Suppressor macrophage (primary cell): Measurements from ENCODE around the gene RHOBTB1.

Experiments
- DNase-seq, 4 experiments: peaks; one replicate each; pipeline ENCODE4 v3.0.0-alpha.2; 2020 to 2022

RHOBTB1 gene

GRCh38 chr10:60964257-60965235 is 20.6 kb upstream of the RHOBTB1 start:
- DNase-seq = peak; percentile 64 to 82 (median 77)

- DNase-seq = peak in 1 of 4 experiments; percentile 3
Observed at GRCh38 chr10:60963441-60964256, 19.7 kb upstream of the RHOBTB1 start.

GRCh38 chr10:60962946-60963345 is 19.0 kb upstream of the RHOBTB1 start:
- DNase-seq = no peak

- no peak for DNase-seq
Observed at GRCh38 chr10:60960913-60961312, 16.9 kb upstream of the RHOBTB1 start.

- no peak for DNase-seq
Observed at GRCh38 chr10:60960031-60960430, 16.0 kb upstream of the RHOBTB1 start.

GRCh38 chr10:60958892-60959601 is 15.1 kb upstream of the RHOBTB1 start:
- no peak for DNase-seq

- DNase-seq = no peak
Observed at GRCh38 chr10:60957667-60958221, 13.8 kb upstream of the RHOBTB1 start.

GRCh38 chr10:60955957-60956425 is 12.0 kb upstream of the RHOBTB1 start:
- DNase-seq = no peak

- DNase-seq = no peak
Observed at GRCh38 chr10:60955316-60955715, 11.3 kb upstream of the RHOBTB1 start.

GRCh38 chr10:60954035-60954434 is 10.1 kb upstream of the RHOBTB1 start:
- DNase-seq = no peak

GRCh38 chr10:60953420-60953819 is 9.4 kb upstream of the RHOBTB1 start:
- DNase-seq = no peak

GRCh38 chr10:60952846-60953220 is 8.8 kb upstream of the RHOBTB1 start:
- no peak for DNase-seq

GRCh38 chr10:60952067-60952845 is 8.3 kb upstream of the RHOBTB1 start:
- DNase-seq = no peak

- no peak for DNase-seq
Observed at GRCh38 chr10:60951272-60951724, 7.3 kb upstream of the RHOBTB1 start.

GRCh38 chr10:60950300-60950699 is 6.3 kb upstream of the RHOBTB1 start:
- DNase-seq = no peak

GRCh38 chr10:60948851-60949250 is 4.9 kb upstream of the RHOBTB1 start:
- DNase-seq = peak in 2 of 4 experiments; percentile 4 to 14

- no peak for DNase-seq
Observed at GRCh38 chr10:60944910-60945297, 919 bp upstream of the RHOBTB1 start.

GRCh38 chr10:60943316-60944057 is 498 bp downstream of the RHOBTB1 start:
- peak; percentile 55 to 79 (median 64) for DNase-seq

- DNase-seq = peak; percentile 57 to 77 (median 76)
Observed at GRCh38 chr10:60942788-60943315, 1.1 kb downstream of the RHOBTB1 start.

GRCh38 chr10:60942134-60942787 is 1.7 kb downstream of the RHOBTB1 start:
- no peak for DNase-seq
